DND-41 (cell line): ENCODE data around the gene RAB37.

ENCODE experiments used
- ATAC-seq: fragments of 200-7000 bp; cut with Tn5 transposase; 3 replicates; pipeline ENCODE4 v1.9.1; 2021; ENCODE audit warnings: low read depth; ENCODE audit not compliant: insufficient read depth
- DNase-seq: peaks from one replicate; pipeline ENCODE4 v3.0.0-alpha.2; 2020
- H2AFZ ChIP-seq: 2 replicates; pipeline ENCODE4 v1.6.0; 2012; ENCODE audit warnings: low read depth, low read length
- H3K27ac ChIP-seq: 2 replicates; pipeline ENCODE4 v1.5.1; 2012; ENCODE audit warnings: low read length, inconsistent platforms
- H3K27me3 ChIP-seq: fragments of 200-600 bp; sonication (generic); 2 replicates; pipeline ENCODE4 v1.6.0; 2012; ENCODE audit warnings: low read length, mild to moderate bottlenecking, inconsistent platforms; ENCODE audit not compliant: insufficient read depth, poor library complexity
- H3K36me3 ChIP-seq: 2 replicates; pipeline ENCODE4 v1.5.1; 2012; ENCODE audit warnings: low read length, inconsistent platforms; ENCODE audit not compliant: insufficient read depth
- H3K4me1 ChIP-seq: 2 replicates; pipeline ENCODE4 v1.5.1; 2012; ENCODE audit warnings: mild to moderate bottlenecking, low read length; ENCODE audit not compliant: insufficient read depth
- H3K4me2 ChIP-seq: 2 replicates; pipeline ENCODE4 v1.6.0; 2012; ENCODE audit warnings: mild to moderate bottlenecking, moderate library complexity, low read length, inconsistent platforms; ENCODE audit not compliant: insufficient read depth
- H3K4me3 ChIP-seq, 2 experiments: fragments of 200-600 bp in 1 of 2; shearing (Covaris generic) in 1 of 2; 2 replicates each; pipeline ENCODE4 v1.5.1; 2012 to 2016; ENCODE audit warnings: inconsistent platforms in 2 of 2, low read length in 2 of 2, mild to moderate bottlenecking in 2 of 2, low read depth in 1 of 2, moderate library complexity in 1 of 2
- H3K79me2 ChIP-seq: 2 replicates; pipeline ENCODE4 v1.6.0; 2012; ENCODE audit warnings: low read length, inconsistent platforms; ENCODE audit not compliant: insufficient read depth
- H3K9ac ChIP-seq: 2 replicates; pipeline ENCODE4 v1.6.0; 2012; ENCODE audit warnings: low read depth, mild to moderate bottlenecking, inconsistent platforms, low read length, moderate library complexity
- H3K9me3 ChIP-seq: 2 replicates; pipeline ENCODE4 v1.5.1; 2012; ENCODE audit warnings: low read length, moderate library complexity, mild to moderate bottlenecking, inconsistent platforms; ENCODE audit not compliant: insufficient read depth, severe bottlenecking
- H4K20me1 ChIP-seq: 2 replicates; pipeline ENCODE4 v1.6.0; 2012; ENCODE audit warnings: low read length; ENCODE audit not compliant: insufficient read depth
- EZH2 ChIP-seq: IDR thresholded peaks from 3 replicates; pipeline ENCODE4 v1.6.1; 2012; ENCODE audit warnings: borderline replicate concordance, low read depth, mild to moderate bottlenecking, moderate library complexity, low read length, inconsistent platforms; ENCODE audit not compliant: severe bottlenecking
- TF ChIP-seq, protein P1 (sequence below): IDR thresholded peaks from 2 replicates; pipeline ENCODE4 v1.5.1; 2012; ENCODE audit warnings: borderline replicate concordance, low read length, moderate library complexity, mild to moderate bottlenecking; ENCODE audit not compliant: poor library complexity, severe bottlenecking; ENCODE audit errors: extremely low read depth

RAB37 gene

DNA sequence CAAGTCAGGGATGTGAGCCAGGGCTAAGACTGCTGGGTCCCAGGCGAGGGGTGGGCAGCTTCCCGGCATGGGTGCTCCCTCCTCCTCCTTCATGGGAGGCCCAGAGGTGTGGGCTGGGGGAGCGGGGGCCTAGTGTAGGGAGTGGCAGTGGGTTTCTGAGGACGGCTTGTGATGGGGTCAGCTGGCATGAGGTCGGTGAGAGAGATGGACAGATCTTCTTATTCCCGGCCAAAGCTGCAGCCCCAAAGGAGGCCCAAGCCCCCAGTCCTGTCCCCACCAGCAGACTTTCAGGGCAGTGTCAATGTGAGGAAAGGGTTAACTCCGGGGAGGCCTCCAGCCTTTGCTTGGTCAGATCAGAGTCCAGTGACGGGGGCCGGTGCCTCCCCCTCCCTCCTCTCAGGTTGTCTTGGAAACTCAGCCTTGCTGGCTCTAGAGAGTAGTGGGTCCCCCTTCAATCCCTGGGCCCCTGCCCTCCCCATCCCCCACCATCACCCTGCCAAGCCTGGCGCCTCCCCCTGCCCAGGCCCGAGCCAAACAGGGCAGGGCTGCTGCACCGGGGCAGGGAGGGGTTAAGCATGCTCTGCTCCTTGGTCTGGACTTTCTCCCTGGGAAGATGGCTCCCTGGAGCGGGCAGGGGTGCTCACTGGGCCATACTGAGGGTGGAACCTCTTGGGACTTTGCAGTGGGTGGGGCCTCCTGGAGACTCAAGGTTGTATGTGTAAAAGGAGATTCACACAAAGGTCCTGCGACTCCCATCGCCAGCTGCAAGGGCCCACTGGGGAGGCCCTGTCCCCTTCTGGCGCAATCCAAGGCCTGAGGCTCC, 26.7 kb downstream of the RAB37 start:
- H3K4me1 ChIP-seq: peaks cover 22% of the 10 kb centered on the region
- H3K4me3 ChIP-seq: no peak overlapping the region
- peaks cover 80% of the 10 kb centered on the region for H3K36me3 ChIP-seq
- H3K27me3 ChIP-seq: no peaks in the 10 kb centered on the region
- ATAC-seq (no peak), DNase-seq (no peak)
- no peak overlapping the region for H3K9ac ChIP-seq
- peaks cover 80% of the 10 kb centered on the region for H4K20me1 ChIP-seq
- no peak overlapping the region for H3K4me2 ChIP-seq
- H3K27ac ChIP-seq: no peak overlapping the region
- peaks cover 72% of the 10 kb centered on the region for H3K79me2 ChIP-seq
- no peak overlapping the region for H2AFZ ChIP-seq
- TF ChIP-seq EZH2: no peak
- TF ChIP-seq, protein P1, sequence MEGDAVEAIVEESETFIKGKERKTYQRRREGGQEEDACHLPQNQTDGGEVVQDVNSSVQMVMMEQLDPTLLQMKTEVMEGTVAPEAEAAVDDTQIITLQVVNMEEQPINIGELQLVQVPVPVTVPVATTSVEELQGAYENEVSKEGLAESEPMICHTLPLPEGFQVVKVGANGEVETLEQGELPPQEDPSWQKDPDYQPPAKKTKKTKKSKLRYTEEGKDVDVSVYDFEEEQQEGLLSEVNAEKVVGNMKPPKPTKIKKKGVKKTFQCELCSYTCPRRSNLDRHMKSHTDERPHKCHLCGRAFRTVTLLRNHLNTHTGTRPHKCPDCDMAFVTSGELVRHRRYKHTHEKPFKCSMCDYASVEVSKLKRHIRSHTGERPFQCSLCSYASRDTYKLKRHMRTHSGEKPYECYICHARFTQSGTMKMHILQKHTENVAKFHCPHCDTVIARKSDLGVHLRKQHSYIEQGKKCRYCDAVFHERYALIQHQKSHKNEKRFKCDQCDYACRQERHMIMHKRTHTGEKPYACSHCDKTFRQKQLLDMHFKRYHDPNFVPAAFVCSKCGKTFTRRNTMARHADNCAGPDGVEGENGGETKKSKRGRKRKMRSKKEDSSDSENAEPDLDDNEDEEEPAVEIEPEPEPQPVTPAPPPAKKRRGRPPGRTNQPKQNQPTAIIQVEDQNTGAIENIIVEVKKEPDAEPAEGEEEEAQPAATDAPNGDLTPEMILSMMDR: no peak
- H3K9me3 ChIP-seq: no peaks in the 10 kb centered on the region

DNA sequence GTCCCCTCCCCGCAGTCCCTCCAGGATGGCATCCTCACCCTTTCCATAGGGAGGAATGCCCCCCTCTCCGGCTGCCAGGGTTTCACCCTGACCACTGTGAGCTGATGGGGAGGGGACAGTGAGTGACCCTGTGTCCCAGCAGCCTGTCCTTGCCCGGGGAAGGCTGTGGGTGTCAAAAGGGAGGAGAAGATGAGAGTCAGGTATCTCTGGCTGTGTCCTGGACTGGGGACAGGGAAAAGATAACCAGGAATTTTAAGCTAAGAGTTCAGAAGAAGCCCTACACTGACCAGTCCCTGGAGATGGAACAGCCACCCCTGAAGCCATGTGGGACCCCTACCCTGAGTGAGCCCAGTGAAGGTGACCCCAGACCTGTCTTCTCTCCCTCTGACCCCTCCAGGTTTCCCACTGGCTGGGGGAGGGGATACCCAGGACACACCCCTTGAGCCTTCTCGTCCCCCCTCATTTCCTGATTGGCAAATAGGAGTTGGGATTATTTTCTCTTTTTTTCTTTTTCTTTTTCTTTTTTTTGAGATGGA, 27.8 kb downstream of the RAB37 start:
- Histone ChIP-seq H3K4me1 (peaks cover 11% of the 10 kb centered on the region), H4K20me1 (peaks cover 80% of the 10 kb centered on the region), H3K4me3 (no peak overlapping the region), H3K27ac (no peak overlapping the region), H3K27me3 (no peaks in the 10 kb centered on the region), H3K79me2 (peaks cover 62% of the 10 kb centered on the region), H3K36me3 (peaks cover 87% of the 10 kb centered on the region), H2AFZ (no peak overlapping the region), H3K9me3 (no peaks in the 10 kb centered on the region), H3K9ac (no peak overlapping the region), H3K4me2 (no peak overlapping the region)
- ATAC-seq (no peak), DNase-seq (no peak)
- TF ChIP-seq, protein P1: no peak
- TF ChIP-seq EZH2: no peak

DNA sequence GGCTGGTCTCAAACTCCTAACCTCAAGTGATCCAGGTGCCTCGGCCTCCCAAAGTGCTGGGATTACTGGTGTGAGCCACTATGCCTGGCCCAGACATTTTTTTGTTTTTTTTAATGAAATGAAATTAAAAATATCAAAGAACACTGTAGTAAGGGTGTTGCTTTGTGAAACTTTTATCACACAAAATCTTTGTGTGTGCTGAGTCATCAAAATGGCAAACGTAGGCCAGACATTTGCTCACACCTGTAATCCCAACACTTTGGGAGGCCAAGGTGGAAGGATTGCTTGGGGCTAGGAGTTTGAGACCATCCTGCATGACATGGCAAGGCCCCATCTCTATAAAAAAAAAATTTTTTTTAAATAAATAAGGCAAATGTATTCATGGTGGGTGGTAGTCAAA, 29.4 kb downstream of the RAB37 start:
- H4K20me1 ChIP-seq: peaks cover 80% of the 10 kb centered on the region
- no peak overlapping the region for H2AFZ ChIP-seq
- H3K79me2 ChIP-seq: peaks cover 46% of the 10 kb centered on the region
- no peak overlapping the region for H3K4me2 ChIP-seq
- no peak for TF ChIP-seq EZH2
- TF ChIP-seq, protein P1: no peak
- no peaks in the 10 kb centered on the region for H3K27me3 ChIP-seq
- DNase-seq: no peak
- no peak overlapping the region for H3K4me3 ChIP-seq
- no peaks in the 10 kb centered on the region for H3K4me1 ChIP-seq
- no peak overlapping the region; the same call in 1 of the 2 replicates for H3K27ac ChIP-seq
- no peak for ATAC-seq
- H3K36me3 ChIP-seq: peaks cover 88% of the 10 kb centered on the region
- H3K9ac ChIP-seq: no peak overlapping the region
- H3K9me3 ChIP-seq: no peaks in the 10 kb centered on the region
